Hepatic stellate cell (primary cell): ENCODE data around the gene GLUD1.
"Not testable (repeated sequence)": the region's sequence is repeated elsewhere in the genome, so short reads cannot be mapped to it uniquely, and the experiment has no call there.

Experiments
- DNase-seq: peaks from one replicate; pipeline ENCODE4 v3.0.0; 2011; ENCODE audit warnings: low spot score

The GLUD1 gene

DNA sequence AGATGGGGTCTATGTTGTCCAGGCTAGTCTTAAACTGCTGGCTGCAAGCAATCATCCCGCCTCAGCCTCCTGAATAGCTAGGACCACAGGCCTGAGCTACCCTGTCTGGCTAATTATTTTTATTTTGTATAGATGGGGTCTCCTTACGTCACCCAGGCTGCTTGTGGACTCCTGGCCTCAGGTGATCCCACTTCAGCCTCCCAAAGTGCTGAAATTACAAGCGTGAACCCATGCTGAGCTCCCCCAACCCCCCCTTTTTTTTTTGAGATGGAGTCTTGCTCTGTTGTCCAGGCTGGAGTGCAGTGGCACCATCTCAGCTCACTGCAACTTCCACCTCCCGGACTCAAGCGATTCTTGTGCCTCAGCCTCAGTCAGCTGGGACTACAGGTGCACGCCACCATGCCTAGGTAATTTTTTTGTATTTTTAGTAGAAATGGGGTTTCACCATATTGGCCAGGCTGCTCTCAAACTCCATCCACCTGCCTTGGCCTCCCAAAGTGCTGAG is 49.2 kb downstream of the GLUD1 start:
- DNase-seq = no peak

DNA sequence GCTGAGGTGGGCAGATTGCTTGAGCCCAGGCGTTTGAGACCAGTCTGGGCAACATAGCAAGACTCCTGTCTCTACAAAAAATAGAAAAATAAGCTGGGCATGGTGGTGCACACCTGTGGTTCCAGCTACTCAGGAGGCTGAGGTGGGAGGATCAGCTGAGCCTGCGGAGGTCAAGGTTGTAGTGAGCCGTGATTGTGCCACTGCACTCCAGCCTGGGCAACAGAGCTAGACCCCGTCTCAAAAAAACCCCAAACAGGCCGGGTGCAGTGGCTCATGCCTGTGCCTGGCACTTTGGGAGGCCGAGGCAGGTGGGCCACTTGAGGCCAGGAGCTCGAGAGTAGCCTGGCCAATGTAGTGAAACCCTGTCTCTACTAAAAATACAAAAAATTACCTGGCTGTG is 51.1 kb downstream of the GLUD1 start:
- not testable (repeated sequence) for DNase-seq

DNA sequence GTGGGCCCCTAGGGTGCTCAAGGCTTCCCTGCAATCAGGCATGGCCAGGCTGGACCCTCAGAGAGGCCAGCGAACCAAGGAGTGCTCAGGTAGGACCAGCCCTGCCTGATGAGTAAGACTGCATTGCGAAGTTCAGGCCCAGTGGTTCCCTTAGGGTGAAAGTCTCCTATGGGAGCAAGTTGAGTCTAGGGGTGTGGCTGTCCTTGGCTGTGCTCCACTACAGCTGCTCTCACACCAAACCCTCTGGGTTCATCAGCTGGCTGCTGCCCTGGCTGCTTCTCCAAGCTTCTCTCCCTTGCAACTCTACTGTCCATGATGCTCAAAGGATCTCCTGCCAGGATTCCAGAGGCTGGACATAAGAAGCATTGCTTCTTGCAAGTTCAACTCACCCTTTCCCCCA is 55.9 kb downstream of the GLUD1 start:
- no peak for DNase-seq

DNA sequence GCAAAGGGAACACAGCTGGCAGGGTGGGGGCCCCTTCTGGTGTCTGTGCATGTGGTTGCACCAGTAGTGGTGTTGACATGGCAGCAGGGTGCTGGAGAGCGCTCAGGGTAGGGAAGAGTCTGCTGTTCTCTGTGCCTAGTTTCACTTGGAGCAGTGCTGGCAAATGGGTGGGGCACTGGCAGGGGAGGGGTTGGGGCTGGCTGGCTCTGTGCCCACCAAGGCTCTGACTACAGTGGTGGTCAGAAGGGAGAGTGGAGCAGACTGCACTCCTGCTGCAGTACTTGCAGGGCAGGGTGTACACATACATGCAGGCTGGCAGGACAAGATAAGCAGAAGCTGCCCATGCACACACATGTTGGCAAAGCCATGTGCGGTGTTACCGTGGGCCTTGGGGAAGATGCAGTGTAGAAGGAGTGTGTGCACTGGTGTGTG is 56.3 kb downstream of the GLUD1 start:
- no peak for DNase-seq

DNA sequence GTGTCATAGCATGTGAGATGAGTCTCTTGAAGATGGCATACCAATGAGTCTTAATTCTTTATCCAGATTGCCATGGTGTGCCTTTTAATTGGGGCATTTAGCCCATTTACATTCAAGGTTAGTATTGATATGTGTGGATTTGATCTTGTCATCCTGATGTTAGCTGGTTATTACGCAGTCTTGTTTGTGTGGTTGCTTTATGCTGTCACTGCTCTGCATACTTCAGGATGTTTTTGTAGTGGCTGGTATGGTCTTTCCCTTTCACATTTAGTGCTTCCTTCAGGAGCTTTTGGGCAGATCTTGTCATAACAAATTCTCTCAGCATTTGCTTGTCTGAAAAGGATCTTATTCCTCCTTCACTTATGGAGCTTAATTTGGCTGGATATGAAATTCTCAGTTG is 58.0 kb downstream of the GLUD1 start:
- DNase-seq = no peak

DNA sequence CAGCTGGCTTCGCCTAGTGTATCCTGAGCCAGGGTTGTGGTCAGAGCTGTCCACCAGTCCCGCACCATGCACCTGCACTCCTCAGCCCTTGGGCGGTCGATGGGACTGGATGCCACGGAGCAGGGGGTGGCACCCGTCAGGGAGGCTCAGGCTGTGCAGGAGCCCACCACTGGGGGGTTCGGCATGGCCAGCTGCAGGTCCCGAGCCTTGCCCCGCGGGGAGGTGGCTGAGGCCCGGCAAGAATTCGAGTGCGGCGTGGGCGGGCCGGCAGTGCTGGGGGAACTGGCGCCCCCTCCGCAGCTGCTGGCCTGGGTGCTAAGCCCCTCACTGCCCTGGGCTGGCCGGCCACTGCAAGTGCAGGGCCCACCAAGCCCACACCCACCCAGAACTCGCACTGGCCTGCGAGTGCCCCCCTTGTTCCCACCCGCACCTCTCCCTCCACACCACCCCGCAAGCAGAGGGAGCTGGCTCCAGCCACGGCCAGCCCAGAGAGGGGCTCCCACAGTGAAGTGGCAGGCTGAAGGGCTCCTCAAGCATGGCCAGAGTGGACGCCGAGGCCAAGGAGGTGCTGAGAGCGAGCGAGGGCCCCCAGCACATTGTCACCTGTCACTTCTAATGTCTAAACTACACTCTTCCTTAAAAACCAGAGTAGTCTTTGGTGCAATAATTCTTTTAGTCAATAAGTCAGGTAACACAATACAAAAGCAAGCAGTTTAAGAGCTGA is 63.6 kb downstream of the GLUD1 start:
- DNase-seq = no peak

DNA sequence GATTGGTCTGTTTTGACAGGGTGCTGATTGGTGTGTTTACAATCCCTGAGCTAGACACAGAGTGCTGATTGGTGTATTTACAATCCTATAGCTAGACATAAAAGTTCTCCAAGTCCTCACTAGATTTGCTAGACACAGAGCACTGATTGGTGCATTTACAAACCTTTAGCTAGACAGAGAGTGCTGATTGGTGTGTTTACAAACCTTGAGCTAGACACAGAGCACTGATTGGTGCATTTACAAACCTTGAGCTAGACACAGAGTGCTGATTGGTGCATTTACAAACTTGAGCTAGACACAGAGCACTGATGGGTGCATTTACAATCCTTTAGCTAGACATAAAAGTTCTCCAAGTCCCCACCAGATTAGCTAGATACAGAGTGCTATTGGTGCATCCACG is 64.2 kb downstream of the GLUD1 start:
- not testable (repeated sequence) for DNase-seq

DNA sequence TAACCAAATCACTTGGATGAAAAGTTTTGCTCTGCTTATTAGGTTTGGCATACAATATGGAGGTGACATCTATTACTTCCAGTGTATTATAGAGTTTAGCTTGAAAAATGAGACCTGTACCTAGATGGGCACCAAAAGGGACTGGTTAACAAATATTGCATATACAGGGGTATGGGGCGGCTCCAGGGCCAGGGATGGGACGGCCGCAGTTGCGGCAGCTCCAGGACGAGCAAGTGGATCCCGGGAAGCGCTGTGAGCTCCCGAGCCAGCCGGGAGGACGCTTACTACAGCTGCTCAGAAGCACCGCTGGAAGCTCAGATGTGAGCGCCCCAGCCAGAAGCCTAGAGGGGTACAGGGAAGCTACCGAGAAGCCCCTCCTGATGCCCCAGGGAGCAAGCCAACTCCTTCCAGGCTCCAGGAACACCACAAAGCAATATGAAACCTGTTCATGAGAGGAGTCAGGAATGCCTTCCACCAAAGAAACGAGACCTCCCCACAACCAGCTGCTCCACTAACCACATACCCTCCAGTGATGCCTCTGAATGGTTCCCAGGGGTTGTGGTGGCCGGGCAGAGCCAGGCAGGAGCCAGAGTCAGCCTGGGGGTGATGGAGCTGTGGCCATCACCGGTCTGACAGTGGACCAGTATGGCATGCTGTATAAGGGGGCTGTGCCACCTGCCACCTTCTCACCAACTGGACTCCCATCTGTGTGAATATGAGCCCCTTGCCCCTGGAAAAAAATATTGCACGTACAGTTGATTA is 67.7 kb downstream of the GLUD1 start:
- DNase-seq = not testable (repeated sequence)

DNA sequence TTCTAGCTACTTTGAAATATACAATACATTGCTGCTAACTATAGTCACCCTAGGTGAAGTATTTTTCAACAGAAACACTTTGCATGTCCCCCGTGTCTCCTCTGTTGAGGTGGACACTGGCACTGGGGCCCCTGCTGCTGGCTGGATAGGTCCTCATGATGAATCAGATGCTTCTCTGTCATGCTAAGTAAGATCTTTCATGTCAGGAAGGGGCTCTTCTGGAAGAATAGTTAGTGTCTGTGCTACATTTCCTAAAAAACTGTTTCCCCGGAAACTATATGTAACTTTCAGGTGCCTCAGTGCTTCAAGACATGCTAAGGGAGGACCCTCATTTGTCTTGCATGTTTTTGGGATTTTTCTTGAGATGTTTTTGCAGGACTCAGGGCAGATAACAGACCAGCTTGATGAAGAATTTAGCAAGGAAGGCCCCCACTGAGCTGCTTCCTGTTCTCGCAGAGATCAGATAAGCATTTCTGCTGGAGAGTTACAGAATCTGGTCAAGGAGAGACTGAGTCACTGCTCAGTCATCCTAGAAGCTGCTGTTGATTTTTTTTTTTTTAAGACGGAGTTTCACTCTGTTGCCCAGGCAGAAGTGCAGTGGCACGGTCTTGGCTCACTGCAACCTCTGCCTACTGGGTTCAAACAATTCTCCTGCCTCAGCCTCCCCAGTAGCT is 69.2 kb downstream of the GLUD1 start:
- peak; percentile 9 for DNase-seq

DNA sequence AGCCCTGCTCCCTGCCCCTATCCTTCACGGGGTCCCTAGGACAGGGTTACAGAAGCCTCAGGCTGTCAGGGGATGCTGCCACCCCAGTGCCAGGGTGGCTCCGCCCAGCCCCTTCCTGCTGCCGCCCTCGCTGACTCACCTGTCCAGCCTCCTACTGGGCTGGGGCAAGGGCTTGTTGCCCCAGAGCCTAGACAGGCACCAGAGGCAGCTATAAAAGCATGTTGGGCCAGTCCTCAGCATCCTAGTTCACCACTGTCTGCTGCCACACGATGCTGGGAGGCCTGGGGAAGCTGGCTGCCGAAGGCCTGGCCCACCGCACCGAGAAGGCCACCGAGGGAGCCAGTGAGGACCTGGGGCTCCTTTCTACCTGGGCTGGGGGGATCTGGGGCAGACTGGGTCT is 74.6 kb downstream of the GLUD1 start, which contains the start of gene FAM25A:
FAM25A (plus strand) TSS at position 239 of the 400 bp plus-strand sequence; CDS start at position 270, 31 bp downstream.
- not testable (repeated sequence) for DNase-seq

DNA sequence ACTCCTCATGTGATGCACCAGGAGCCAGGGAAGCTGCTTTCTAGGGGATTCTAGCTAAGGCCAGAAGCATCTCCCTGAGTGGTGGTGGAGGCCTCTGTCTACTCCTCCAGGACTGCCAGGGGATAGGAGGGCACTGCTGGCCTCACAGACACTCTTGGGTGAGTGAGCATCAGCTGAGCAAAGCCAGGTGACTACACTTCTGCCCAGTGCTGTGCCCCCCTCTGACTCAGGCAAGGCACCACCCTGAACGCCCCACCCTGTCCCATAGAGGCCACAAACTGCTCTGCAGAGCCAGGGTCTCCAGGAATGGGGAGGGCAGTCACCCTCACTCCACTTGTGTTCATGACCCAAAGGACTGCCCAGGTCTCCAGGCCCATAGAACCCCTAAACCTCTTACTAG is 75.1 kb downstream of the GLUD1 start:
- not testable (repeated sequence) for DNase-seq

DNA sequence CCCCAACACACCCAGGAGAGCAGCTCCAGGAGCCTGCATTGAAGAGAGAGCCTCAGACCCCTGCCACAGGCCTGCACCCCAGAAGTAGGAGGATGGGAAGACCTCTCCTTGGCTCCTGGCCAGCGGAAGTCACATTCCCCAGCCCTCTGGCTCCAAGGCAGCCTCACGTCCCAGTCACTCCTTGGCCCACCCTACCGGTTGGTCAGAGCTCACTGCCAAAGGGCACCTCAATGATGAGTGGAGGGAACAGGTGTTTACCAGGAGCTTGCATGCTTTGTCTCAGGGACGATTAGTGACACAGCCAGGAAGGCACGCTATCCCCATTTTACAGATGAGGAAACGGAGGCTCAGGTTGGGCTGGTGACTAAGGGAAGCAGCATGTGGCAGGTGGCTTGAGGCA is 75.6 kb downstream of the GLUD1 start:
- DNase-seq = not testable (repeated sequence)

DNA sequence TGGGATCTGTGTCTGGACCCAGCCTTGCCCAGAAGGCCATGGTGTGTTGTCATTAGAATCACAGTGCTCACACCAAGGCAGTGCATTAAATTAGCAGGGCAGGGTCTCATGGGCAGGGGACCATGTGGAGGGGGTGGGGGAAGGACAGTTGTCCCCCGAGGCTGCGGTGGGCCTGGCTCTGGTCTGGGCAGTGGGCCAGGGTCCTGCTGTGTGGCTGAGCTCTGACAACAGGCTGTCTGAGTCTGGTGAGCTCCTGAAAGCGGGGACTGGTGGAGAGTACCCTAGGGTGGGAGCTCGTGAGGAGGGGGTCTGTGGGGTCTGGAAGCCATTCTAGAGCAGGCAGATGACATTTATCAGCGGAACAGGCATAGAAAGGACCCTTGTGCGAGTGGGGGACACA is 76.5 kb downstream of the GLUD1 start:
- not testable (repeated sequence) for DNase-seq

DNA sequence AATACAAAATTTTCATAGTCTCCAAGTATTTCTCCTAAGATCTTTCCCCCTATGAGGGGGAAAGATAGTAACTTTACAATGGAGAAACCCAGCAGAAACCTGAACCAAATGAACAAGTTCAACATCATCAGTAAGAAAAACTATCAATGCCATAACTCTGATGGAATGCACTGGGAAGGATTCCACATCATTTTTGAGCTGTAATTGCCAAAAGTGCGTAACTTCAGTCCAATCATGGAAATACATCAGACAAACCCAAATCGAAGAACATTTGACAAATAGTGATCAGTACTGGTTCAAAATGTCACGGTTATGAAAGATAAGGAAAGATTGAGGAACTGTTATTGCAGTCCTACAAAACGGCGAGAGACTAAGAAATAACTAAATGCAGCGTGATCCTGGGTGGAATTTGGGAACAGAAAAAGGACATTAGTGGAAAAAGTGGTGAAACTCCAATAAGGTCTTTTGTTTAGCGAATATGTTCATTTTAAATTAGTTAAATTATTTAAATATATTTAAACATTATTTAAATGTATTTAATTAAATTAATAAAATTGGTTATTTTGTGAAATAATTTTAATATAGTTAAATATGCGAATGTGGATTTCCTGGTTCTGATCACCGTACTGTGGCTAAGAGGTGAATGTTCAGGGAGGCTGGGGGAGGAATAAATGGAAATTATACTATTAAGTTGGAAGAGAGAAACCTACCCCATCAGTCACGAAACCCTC is 79.5 kb downstream of the GLUD1 start:
- not testable (repeated sequence) for DNase-seq

DNA sequence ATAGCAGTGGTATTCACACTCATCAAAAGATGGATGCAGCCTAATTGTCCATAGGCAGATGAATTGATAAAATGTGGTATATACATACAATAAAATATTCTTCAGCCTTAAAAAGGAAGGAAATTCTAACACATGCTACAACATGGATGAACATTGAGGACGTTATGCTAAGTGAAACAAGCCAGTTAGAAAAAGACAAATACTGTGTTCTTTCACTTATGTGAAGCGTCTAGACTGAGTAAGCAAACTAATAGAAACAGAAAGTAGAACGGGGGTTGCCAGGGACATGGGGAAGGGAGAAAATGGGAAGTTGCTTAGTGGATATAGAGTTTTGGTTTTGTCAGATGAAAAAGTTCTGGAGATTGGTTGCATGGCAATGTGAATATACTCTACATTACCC is 81.1 kb downstream of the GLUD1 start:
- not testable (repeated sequence) for DNase-seq

DNA sequence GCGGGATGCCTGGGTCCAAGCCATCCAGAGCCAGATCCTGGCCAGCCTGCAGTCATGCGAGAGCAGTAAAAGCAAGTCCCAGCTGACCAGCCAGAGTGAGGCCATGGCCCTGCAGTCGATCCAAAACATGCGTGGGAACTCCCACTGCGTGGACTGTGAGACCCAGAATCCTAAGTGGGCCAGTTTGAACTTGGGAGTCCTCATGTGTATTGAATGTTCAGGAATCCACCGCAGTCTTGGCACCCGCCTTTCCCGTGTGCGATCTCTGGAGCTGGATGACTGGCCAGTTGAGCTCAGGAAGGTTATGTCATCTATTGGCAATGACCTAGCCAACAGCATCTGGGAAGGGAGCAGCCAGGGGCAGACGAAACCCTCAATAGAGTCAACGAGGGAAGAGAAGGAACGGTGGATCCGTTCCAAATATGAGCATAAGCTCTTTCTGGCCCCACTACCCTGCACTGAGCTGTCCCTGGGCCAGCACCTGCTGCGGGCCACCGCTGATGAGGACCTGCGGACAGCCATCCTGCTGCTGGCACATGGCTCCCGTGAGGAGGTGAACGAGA is 85.4 kb downstream of the GLUD1 start:
- not testable (repeated sequence) for DNase-seq

DNA sequence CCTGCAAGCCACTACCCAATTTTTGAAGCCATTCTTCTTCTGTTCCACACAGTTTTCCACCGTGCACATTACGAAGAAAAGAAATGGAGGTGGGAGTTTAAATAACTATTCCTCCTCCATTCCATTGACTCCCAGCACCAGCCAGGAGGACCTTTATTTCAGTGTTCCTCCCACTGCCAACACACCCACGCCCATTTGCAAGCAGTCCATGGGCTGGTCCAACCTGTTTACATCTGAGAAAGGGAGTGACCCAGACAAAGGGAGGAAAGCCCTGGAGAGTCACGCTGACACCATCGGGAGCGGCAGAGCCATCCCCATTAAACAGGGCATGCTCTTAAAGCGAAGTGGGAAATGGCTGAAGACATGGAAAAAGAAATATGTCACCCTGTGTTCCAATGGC is 86.3 kb downstream of the GLUD1 start:
- not testable (repeated sequence) for DNase-seq

DNA sequence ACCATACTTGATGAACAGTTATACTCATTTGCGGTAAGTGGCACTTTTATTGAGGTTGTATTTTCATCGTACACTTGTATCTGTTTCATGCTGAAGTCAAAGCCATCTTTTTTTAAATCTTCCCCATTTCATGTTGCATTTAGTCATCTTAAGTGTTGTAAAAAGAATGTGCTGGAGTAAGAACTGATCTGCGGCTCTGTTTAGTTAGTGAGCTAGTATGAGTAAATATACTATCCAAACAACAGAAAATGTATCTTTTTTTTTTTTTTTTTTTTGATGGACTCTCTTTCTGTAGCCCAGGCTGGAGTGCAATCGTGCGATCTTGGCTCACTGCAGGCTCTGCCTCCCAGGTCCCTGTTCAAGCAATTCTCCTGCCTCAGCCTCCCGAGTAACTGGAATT is 87.0 kb downstream of the GLUD1 start:
- not testable (repeated sequence) for DNase-seq

DNA sequence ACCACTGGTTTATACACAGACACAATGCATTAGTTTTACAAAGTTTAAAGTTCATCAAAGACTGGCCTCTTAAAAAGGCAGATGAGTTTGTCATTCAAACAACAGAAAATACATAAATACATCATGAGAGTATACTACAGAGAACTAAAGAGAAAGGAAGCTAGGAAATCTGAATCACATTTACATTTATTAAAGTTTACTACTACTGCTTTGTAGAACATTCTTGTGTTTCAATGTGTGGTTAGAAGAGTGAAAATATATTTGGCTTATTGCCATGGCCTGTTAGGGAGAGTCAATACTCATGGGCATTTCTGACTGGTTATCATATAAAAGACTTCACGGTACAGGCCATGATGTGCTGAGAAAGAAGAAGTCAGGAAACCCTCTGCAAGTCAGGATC is 87.5 kb downstream of the GLUD1 start:
- DNase-seq = not testable (repeated sequence)

DNA sequence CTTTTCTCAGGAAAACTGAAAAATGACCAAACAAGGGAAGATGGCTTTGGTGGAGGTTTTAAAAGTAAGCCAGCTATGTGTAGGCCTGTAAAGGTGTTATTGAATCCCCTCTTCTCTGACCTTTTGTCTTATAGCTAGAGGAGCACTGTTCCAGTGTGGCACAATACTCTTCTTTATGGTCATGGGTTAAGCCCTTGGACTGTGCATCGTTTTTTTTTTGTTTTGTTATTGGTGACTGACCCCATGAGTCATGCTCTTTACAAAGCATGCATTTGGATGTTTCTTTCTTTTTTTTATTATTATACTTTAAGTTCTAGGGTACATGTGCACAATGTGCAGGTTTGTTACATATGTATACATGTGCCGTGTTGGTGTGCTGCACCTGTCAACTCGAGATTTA is 94.2 kb downstream of the GLUD1 start:
- no peak for DNase-seq
